Measurements from ENCODE around the gene THG1L.
"Not testable (repeated sequence)": the region's sequence is repeated elsewhere in the genome, so short reads cannot be mapped to it uniquely, and the experiment has no call there.

Gene THG1L

DNA sequence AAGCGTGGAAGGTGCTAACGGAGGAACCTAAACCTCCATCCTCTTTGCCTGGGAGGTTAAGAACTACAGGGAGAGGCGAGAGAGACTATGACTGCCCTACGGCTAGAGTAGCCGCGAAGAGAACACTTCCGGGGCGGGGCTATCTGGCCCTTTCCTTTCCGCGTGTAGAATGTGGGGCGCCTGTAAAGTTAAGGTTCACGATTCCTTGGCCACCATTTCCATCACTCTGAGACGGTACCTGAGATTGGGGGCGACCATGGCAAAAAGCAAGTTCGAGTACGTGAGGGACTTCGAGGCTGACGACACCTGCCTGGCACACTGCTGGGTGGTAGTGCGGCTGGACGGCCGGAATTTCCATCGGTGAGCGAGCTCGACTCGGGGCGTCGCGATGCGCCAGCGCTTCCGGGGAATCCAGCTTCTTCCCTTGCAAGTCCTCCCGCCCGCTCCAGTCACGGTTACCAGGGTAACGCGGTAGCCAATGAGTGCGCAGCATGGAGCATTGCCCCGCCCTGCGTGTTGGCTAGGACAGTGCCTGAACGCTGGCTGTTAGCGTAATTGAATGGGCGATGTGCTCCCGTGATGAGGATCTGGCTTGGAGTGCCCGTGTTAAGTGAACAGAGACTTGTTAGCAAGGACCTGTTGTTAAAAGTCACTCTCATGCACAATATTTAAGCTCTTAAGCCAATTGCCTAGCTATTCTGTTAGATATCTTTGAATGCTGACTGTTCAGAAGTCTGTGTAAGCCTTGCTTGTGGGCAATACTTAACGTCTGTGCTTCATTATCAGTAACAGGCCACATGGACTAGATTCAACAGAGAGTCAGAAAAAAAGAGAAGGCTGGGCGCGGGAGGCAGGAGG lies at the start of gene THG1L:
Gene THG1L (plus strand): TSS at position 149 of the 858 bp plus-strand sequence. CDS start 21 bp downstream, at position 170.
- DNase-seq (ENCODE audit: low read depth in 2 of 2), result peak; percentile 97 to 99

DNA sequence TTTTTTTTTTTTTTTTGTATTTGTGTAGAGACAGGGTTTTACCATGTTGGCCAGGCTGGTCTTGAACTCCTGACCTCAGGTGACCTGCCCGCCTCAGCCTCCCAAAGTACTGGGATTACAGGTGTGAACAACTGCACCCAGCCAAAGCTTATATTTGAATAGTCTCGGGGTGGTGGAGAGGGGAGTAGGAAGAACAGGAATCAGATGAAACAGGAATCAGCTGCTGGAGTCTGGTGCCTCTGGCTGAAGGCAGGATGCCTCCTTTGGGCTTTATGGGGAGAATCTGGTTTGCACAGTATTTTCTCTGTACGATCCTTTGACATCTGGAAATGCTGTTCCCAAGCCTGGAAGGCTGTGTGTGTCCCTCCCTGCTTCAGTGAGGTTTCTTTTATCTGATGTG lies 49.0 kb upstream of the THG1L start:
- DNase-seq (ENCODE audit: low read depth in 2 of 2), result no peak

- not testable (repeated sequence) for DNase-seq (ENCODE audit: low read depth in 2 of 2)
Measured at GRCh38 chr5:157686276-157687197, 44.7 kb upstream of the THG1L start.

DNA sequence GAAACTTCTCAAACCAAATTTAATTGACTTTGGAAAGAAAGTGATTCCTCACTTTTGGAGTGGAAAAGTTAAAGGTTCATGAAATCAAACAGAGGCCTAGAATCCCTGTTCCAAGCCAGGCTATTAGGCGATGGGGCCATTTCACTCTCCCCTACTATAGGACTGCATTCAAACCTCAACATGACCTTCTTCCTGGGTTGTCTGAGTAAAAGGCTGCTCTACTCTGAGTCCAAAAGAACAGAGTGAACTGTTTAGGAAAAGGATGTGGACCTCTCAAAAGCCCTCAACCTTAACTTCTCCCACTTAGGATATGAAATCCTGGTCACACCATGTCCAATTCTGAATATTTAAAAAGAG lies 44.0 kb upstream of the THG1L start:
- DNase-seq (ENCODE audit: low read depth in 2 of 2), result no peak

- DNase-seq (ENCODE audit: low read depth in 2 of 2), result peak in 1 of 2 experiments; percentile 9
Measured at GRCh38 chr5:157689942-157690689, 41.1 kb upstream of the THG1L start.

DNA sequence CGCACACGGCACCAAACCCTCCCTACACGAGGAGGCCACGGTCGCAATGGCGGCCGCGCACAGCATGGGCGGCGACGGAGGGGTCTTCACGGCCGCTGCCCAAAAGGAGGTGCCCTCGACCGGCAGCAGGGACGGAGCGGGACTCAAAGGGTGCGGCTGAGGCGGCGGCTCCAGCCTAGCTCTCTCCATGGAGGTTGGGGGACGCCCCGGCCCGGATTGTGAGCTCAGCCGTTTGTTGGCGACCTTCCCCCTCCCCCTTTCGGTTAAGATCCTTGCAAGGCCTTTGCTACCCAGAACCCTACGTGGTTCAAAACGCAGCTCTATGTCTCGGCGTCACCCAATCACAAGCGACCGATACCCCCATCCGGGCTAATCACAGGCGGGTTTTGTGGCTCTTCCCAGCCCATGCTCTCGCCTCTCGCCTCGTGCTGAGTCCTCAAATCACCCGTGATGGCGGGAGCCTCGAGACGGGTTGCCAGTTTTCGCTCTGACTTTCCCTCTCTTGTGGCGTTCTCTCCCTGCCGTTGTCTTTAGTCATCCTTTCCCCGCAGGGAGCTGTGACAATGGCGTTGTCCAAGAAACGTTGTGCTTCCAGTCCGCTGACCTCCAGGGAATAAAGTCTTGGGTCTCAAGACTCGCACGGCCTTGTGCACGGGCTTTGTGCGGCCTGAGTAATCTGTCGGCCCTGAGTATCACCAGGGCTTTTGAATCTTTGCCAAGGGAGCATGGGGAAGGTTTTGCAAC lies 40.4 kb upstream of the THG1L start:
- no peak for DNase-seq (ENCODE audit: low read depth in 2 of 2)

DNA sequence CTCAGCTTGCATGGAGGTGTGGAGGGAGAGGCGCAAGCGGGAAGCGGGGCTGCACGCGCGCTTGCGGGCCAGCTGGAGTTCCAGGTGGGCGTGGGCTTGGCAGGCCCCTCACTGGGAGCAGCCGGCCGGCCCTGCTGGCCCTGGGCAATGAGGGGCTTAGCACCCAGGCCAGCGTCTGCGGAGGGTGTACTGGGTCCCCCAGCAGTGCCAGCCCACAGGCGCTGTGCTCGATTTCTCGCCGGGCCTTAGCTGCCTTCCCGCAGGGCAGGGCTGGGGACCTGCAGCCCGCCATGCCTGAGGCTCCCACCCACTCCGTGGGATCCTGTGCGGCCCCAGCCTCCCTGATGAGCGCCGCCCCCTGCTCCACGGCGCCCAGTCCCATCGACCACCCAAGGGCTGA lies 37.4 kb upstream of the THG1L start:
- not testable (repeated sequence) for DNase-seq (ENCODE audit: low read depth in 2 of 2)

DNA sequence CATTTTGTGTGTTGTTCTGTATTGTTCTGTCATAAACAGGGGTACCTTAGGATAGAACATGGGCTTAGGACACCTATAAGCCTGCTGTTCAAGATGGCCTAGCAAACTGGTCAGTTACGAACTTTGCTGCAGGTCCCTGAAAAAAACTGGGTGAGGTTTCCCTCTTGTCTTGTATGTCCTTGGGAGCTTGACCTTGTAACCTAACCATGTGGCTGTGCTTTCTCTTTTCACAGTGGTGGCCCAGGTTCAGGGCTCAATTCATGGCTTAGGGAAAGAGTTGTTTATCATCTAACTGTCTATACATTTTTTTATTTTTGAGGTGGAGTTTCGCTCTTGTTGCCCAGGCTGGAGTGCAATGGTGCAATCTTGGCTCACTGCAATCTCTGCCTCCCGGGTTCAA lies 35.1 kb upstream of the THG1L start:
- not testable (repeated sequence) for DNase-seq (ENCODE audit: low read depth in 2 of 2)

GRCh38 chr5:157698674-157699073 lies 32.5 kb upstream of the THG1L start:
- DNase-seq (ENCODE audit: low read depth in 2 of 2), result not testable (repeated sequence)

DNA sequence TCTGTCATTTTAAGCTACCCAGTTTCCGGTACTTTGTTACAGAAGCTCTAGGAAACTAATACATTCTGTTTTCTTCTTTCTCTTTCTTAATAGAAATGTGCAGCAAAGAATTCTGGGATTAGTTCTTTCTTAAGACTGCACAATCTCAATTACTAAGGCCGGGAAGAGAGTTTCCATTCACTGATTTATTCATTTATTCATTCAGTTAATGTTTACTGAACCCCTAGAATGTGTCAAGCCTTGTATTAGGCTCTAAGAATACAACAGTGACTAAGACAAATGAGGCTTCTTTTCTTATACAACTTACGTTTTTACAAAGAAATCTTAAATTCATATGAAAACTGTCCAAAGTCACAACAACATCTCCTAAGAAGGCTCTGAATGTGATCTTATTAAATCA lies 27.5 kb upstream of the THG1L start:
- DNase-seq (ENCODE audit: low read depth in 2 of 2), result no peak

DNA sequence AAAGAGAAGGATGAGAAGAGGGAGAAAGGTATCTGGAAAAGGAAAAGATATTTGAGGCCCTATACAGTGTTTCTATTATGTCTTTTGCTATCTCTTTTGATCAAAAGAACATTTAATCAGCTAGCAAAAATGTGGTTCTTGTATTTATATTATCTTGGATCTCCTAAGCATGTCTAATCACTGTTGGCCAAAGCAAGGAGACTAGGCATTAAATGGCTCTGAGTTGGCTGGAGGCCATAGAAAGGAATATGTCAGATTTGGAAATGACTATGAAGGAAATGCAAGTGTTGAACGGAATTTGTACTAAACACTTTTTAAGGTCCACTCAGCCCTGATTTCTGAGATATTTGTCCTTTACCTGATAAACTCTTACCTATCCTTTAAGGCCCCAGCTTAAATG lies 22.4 kb upstream of the THG1L start:
- DNase-seq (ENCODE audit: low read depth in 2 of 2), result no peak

GRCh38 chr5:157709346-157709745 lies 21.9 kb upstream of the THG1L start:
- DNase-seq (ENCODE audit: low read depth in 2 of 2), result no peak

DNA sequence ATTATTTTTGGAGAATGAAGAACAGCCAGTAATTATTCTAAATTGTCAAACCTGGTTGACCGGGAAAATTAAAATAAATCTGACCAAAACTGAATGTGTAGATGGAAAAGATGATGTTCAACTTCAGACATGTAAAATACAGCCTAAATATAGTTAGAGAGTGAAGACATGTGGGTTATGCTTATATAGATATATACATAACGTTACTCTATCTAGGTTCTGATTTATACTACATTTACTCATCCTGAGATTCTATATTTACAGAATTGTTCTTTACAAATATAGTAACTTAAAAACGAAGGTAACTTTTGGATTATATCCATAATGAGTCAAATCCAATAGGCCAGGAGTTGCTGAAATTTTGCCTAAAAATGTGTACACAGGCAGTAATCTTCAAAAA lies 20.8 kb upstream of the THG1L start:
- no peak for DNase-seq (ENCODE audit: low read depth in 2 of 2)

DNA sequence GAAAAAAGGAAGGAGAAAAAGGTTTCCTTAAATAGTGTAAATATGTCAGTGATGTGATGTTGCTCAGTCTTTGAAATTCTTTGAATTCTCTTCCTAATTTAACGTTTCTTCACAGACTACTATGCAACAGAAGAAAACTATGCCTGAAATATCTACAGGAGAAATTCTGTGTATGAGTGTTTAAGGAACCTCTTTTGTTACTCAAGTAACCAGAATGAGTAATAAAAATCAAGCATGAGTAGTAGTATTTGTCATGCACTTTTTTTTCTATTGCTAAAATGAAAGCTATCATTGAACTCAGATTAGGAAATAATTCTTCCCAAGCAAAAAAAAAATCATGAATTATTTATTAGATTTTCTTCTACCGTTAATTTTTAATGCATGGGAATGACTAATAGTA lies 20.3 kb upstream of the THG1L start:
- no peak for DNase-seq (ENCODE audit: low read depth in 2 of 2)

GRCh38 chr5:157713830-157714595 lies 17.2 kb upstream of the THG1L start:
- DNase-seq (ENCODE audit: low read depth in 2 of 2), result no peak

DNA sequence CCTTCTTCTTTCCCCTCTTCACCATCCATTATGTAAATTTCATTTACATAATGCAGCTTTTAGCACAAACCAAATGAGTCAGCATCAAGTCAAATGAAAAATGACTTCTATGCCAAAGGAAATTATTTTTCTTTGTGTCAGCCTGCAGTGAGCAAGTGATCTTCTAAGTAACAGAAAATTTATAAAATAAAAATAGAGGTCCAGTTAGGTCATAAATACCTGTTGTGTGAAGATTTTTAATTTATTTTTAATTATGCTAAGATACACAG lies 16.7 kb upstream of the THG1L start:
- no peak for DNase-seq (ENCODE audit: low read depth in 2 of 2)

DNA sequence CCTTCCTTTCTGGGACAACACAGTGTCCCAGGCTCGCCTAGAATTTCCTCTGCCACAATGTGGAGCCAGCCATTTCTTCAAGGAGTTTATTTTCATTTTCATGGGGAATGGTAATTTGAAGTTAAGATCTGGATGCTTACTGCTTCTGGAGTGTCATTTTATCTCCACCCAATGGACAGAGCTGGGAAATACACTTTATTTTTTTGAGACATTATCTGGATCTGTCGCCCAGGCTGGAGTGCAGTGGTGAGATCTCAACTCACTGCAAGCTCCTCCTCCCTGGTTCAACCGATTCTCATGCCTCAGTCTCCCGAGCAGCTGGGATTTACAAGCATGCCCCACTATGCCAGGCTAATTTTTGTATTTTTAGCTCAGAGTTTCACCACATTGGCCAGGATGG lies 12.7 kb upstream of the THG1L start:
- no peak for DNase-seq (ENCODE audit: low read depth in 2 of 2)

- no peak for DNase-seq (ENCODE audit: low read depth in 2 of 2)
Measured at GRCh38 chr5:157719245-157719644, 12.0 kb upstream of the THG1L start.

DNA sequence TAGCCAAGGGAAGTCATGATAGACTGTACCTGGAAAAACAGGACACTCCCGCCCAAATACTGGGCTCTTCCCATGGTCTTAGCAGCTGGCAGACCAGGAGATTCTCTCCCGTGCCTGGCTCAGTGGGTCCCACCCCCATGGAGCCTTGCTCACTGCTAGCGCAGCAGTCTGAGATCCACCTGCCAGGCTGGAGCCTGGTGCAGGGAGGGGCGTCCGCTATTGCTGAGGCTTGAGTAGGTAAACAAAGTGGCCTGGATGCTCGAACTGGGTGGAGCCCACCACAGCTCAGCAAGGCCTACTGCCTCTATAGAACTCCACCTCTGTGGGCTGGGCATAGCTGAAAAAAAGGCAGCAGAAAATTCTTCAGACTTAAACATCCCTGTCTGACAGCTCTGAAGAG lies 10.1 kb upstream of the THG1L start:
- no peak for DNase-seq (ENCODE audit: low read depth in 2 of 2)

GRCh38 chr5:157722895-157723294 lies 8.3 kb upstream of the THG1L start:
- not testable (repeated sequence) for DNase-seq (ENCODE audit: low read depth in 2 of 2)

DNA sequence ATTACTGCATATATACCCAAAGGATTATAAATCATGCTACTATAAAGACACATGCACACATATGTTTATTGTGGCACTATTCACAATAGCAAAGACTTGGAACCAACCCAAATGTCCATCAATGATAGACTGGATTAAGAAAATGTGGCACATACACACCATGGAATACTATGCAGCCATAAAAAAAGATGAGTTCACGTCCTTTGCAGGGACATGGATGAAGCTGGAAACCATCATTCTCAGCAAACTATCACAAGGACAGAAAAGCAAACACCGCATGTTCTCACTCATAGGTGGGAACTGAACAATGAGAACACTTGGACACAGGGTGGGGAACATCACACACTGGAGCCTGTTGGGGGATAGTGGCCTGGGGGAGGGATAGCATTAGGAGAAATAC lies 4.6 kb upstream of the THG1L start:
- DNase-seq (ENCODE audit: low read depth in 2 of 2), result not testable (repeated sequence)

Data from stimulated activated CD4-positive, alpha-beta T cell treated with anti-CD3 and anti-CD28 coated beads, Interleukin-12 subunit alpha, Interleukin-12 subunit beta, amount 100 ng/mL, for 24 hours (primary cell).